Activated CD8-positive, alpha-beta T cell treated with anti-CD3 and anti-CD28 coated beads for 36 hours (primary cell): ENCODE results near the gene UPF3A. TPM values are rescaled to one million over a fixed set of nuclear protein-coding genes. Genes with fewer than 3 reads are reported as not detected.

ENCODE experiments used
- ATAC-seq: fragments of 200-7000 bp; cut with Tn5 transposase; one replicate; pipeline ENCODE4 v1.10.0; 2021; ENCODE audit warnings: mild to moderate bottlenecking, moderate library complexity
- CTCF ChIA-PET: fragments of 350-600 bp; sonication (Branson Sonifier 250); formaldehyde crosslinking; loops from one replicate; lab custom pipeline; 2021; ENCODE audit warnings: antibody characterized with exemption; lab: Charles Lee
- POLR2A ChIA-PET: fragments of 350-600 bp; sonication (Branson Sonifier 250); formaldehyde crosslinking; loops from one replicate; lab custom pipeline; 2021; ENCODE audit warnings: antibody characterized with exemption; lab: Charles Lee
- DNase-seq: peaks from one replicate; pipeline ENCODE4 v3.0.0-alpha.2; 2020
- H3K27ac Mint-ChIP-seq: one replicate; pipeline ENCODE4 v1.8.0; 2021; ENCODE audit warnings: mild to moderate bottlenecking, mixed read lengths
- H3K27me3 Mint-ChIP-seq: one replicate; pipeline ENCODE4 v1.8.0; 2021; ENCODE audit warnings: mixed read lengths
- H3K36me3 Mint-ChIP-seq: one replicate; pipeline ENCODE4 v1.8.0; 2021; ENCODE audit warnings: low read depth, mixed read lengths
- H3K4me1 Mint-ChIP-seq: one replicate; pipeline ENCODE4 v1.8.0; 2021; ENCODE audit warnings: low read depth, mixed read lengths
- H3K4me3 Mint-ChIP-seq: one replicate; pipeline ENCODE4 v1.8.0; 2021; ENCODE audit warnings: mild to moderate bottlenecking, moderate library complexity, mixed read lengths
- H3K9me3 Mint-ChIP-seq: one replicate; pipeline ENCODE4 v1.8.0; 2021; ENCODE audit warnings: mixed read lengths
- CTCF ChIP-seq: fragments of 200-600 bp; IDR thresholded peaks from one replicate; pipeline ENCODE4 v1.8.0; 2022; ENCODE audit warnings: antibody characterized with exemption, mild to moderate bottlenecking
- intact Hi-C: fragments of 100-400 bp; cut with micrococcal nuclease; formaldehyde crosslinking; loops from one replicate; pipeline ENCODE4 v1.10.0; 2022
- total RNA-seq, 2 experiments: library from RNA; stranded (reverse); gene quantifications; one replicate each; pipeline ENCODE4 v1.2.3, GENCODE V29; 2021

The UPF3A gene
- total RNA-seq, 2 experiments from 2014 or later, result 36.7 TPM

- H3K27me3 Mint-ChIP-seq, result no peaks in the 10 kb centered on the region
- intact Hi-C loops, result no loop called here
- H3K4me1 Mint-ChIP-seq, result peaks cover 36% of the 10 kb centered on the region
- no peak for TF ChIP-seq CTCF
- ChIA-PET POLR2A (interaction anchor here (0.8 to 3.4 kb wide), 2 partner anchors 11 to 43 kb away, joined by 4 to 19 read pairs; no protein-coding TSS in a partner anchor), CTCF (interaction anchor here (0.7 to 1.8 kb wide), 4 partner anchors 21 to 67 kb away, joined by 3 to 4 read pairs (median 3); no protein-coding TSS in a partner anchor)
- peak overlapping the region; percentile 94 for H3K27ac Mint-ChIP-seq
- no peaks in the 10 kb centered on the region for H3K9me3 Mint-ChIP-seq
- no peak for DNase-seq
- H3K4me3 Mint-ChIP-seq, result no peak overlapping the region
- H3K36me3 Mint-ChIP-seq, result peaks cover 42% of the 10 kb centered on the region
- no peak for ATAC-seq
These were observed 2.3 kb upstream of the UPF3A start for GRCh38 chr13:114279146-114279545.

GRCh38 chr13:114279758-114280355 is 1.5 kb upstream of the UPF3A start:
- Mint-ChIP-seq H3K4me3 (peak overlapping the region; percentile 77), H3K4me1 (peaks cover 40% of the 10 kb centered on the region), H3K9me3 (no peaks in the 10 kb centered on the region), H3K36me3 (peaks cover 43% of the 10 kb centered on the region), H3K27me3 (no peaks in the 10 kb centered on the region), H3K27ac (peak overlapping the region; percentile 94)
- ATAC-seq (no peak), DNase-seq (peak; percentile 14)
- intact Hi-C loops, result no loop called here
- no peak for TF ChIP-seq CTCF
- ChIA-PET POLR2A (interaction anchor here (0.8 to 3.4 kb wide), 4 partner anchors 7 to 44 kb away, joined by 3 to 19 read pairs (median 4); no protein-coding TSS in a partner anchor), CTCF (interaction anchor here (0.7 to 1.8 kb wide), 5 partner anchors 22 to 66 kb away, joined by 3 to 4 read pairs (median 3); no protein-coding TSS in a partner anchor)

- DNase-seq (peak; percentile 78), ATAC-seq (peak; percentile 71)
- Mint-ChIP-seq H3K4me3 (peak overlapping the region; percentile 77), H3K4me1 (peaks cover 53% of the 10 kb centered on the region), H3K27me3 (no peaks in the 10 kb centered on the region), H3K9me3 (no peaks in the 10 kb centered on the region), H3K36me3 (peaks cover 48% of the 10 kb centered on the region), H3K27ac (peak overlapping the region; percentile 91)
- intact Hi-C loops, result no loop called here
- ChIA-PET POLR2A (interaction anchor here (0.8 to 3.4 kb wide), 3 partner anchors 12 to 36 kb away, joined by 3 to 19 read pairs (median 3); no protein-coding TSS in a partner anchor), CTCF (no interaction called here)
- TF ChIP-seq CTCF, result no peak
These were observed 755 bp downstream of the UPF3A start for GRCh38 chr13:114282041-114282670.

- TF ChIP-seq CTCF, result no peak
- Mint-ChIP-seq H3K27me3 (no peaks in the 10 kb centered on the region), H3K4me1 (peaks cover 51% of the 10 kb centered on the region), H3K27ac (no peak overlapping the region), H3K4me3 (peak overlapping the region; percentile 22), H3K9me3 (no peaks in the 10 kb centered on the region), H3K36me3 (peaks cover 53% of the 10 kb centered on the region)
- ChIA-PET POLR2A (interaction anchor here (0.7 to 1.3 kb wide), 2 partner anchors 10 to 29 kb away, joined by 3 to 5 read pairs; no protein-coding TSS in a partner anchor), CTCF (interaction anchor here (0.9 kb wide), 1 partner anchor 35 kb away, joined by 4 read pairs; no protein-coding TSS in a partner anchor)
- intact Hi-C loops, result no loop called here
- ATAC-seq (no peak), DNase-seq (no peak)
These were observed 2.2 kb downstream of the UPF3A start for GRCh38 chr13:114283576-114283975.
